ENCODE results near the gene PNMA8A.

The PNMA8A gene

DNA sequence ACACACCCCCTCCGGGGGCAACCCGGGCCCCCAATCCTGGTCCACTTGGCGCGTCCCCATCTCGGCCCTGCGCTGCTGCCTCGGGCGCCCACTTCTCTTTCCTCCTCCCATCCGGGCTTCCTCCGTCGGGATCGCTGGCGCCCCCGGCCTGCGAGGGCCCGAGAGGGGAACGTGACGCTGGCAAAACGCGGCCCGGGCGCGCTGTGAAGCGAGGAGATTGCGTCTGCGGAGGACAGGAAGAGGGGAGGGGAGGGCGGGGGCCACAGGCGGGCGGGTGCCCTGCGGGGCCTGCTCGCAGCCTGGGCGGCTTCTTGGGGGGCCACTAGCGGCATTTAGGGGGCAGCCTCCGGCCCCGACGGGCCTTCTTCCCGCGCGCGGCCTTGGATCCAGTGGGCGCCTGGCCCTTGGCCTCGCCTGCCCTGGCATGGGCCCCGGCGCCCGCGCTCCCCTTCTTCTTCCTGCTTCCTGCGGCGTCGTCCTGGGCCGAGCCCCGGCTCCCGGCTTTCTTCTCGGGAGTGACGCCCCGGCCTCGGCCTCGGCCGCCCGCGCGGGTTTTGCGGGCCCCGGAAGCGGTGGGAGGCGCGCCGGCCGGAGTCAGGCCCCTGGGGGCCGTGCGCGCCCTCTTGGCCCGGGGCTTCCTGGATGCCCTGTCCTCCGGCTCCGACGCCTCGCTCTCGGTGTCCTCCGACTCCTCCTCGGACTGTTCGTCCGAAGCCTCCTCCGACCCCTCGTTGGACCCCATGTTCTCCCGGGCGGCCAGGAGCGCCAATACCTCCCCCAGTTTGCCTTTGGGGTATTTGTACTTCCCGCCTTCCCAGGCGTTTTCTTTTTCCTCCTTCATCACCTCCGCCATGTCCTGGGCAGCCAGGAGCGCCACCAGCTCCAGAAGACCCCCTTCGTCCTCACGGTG lies 22.1 kb upstream of the PNMA8A start:
- TF ChIP-seq, protein P1, sequence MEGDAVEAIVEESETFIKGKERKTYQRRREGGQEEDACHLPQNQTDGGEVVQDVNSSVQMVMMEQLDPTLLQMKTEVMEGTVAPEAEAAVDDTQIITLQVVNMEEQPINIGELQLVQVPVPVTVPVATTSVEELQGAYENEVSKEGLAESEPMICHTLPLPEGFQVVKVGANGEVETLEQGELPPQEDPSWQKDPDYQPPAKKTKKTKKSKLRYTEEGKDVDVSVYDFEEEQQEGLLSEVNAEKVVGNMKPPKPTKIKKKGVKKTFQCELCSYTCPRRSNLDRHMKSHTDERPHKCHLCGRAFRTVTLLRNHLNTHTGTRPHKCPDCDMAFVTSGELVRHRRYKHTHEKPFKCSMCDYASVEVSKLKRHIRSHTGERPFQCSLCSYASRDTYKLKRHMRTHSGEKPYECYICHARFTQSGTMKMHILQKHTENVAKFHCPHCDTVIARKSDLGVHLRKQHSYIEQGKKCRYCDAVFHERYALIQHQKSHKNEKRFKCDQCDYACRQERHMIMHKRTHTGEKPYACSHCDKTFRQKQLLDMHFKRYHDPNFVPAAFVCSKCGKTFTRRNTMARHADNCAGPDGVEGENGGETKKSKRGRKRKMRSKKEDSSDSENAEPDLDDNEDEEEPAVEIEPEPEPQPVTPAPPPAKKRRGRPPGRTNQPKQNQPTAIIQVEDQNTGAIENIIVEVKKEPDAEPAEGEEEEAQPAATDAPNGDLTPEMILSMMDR (IDR thresholded peaks at IDR 0.05; ENCODE audit: control insufficient read depth, extremely low read depth, insufficient read depth): no peak
- no peak for DNase-seq (ENCODE audit: low read depth)
- H3K4me3 ChIP-seq (ENCODE audit: low read depth, low read length): no peak overlapping the region

DNA sequence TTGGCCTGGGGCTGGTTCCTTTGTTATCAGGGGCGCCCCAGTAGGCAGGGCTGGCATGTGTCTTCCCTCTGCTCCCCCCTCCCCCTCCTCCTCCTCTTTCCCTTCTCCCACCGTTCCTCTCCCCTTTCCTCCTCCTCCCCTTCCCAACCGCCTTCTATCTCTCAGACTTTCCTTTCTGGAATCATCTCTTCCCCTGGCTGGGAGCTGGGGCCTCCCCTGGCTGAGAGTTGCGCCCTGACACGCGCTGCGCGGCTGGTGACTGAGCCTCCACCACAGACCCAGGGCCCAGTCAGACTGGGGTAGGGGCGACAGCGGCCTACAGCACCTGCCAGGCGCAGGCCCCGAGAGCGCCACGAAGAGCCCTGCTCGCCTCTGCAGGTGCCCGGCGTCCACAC lies 21.5 kb upstream of the PNMA8A start:
- TF ChIP-seq, protein P1 (IDR thresholded peaks at IDR 0.05; ENCODE audit: control insufficient read depth, extremely low read depth, insufficient read depth): no peak
- no peak for DNase-seq (ENCODE audit: low read depth)
- no peak overlapping the region for H3K4me3 ChIP-seq (ENCODE audit: low read depth, low read length)

DNA sequence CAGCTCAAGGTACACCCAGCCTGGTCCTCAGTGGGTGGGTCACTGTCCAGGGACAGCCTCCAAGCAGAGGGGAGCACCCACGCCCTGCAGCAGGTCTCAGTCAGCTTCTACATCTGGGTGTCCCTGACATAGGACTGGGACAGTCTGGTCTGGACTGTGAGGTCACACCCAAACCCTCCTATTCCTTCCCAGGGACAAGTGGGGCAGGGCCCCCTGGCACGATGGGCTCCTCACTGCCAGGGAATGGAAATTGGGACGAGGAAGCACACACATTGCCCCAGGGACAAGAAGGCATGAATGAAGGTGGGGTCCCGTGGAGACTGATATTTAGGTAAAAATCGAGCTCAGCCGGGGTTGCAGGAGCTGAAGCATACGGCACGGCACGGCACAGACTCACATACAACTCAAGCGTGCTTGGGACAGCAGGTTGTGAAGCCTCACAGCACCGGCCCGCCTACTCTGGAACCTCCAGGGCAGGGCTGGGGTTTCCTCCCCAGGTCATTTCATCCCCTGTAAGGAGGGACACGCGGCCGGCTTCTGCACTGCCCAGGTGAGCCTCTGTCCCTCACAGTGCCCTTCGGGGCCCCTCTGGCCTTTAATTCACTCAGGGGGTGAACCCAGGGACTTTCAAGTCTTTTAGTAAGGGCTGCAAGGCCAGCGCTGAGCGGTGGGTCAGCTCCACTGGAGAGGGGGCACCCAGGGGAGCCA lies 20.8 kb upstream of the PNMA8A start:
- no peak overlapping the region for H3K4me3 ChIP-seq (ENCODE audit: low read depth, low read length)
- TF ChIP-seq, protein P1 (IDR thresholded peaks at IDR 0.05; ENCODE audit: control insufficient read depth, extremely low read depth, insufficient read depth): no peak
- no peak for DNase-seq (ENCODE audit: low read depth)

DNA sequence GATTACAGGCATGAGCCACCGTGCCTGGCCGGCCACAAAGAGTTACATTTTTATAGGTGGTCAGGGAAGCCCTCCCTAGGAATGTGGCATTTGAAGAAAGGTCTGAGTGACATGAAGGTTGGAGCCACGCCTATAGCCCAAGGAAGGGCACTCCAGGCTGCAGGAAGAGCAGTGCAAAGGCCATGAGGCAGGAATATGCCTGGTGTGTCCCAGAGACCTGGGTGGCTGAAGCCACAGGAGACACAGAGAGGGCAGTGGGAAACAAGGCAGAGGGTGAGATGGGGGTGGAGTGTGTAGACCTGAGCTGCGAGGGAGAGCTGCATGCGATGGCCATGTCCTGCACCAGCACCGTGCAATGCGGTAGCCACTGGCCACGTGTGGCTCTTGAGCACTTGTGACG lies 19.4 kb upstream of the PNMA8A start:
- no peak overlapping the region for H3K4me3 ChIP-seq (ENCODE audit: low read depth, low read length)
- no peak for DNase-seq (ENCODE audit: low read depth)
- TF ChIP-seq, protein P1 (IDR thresholded peaks at IDR 0.05; ENCODE audit: control insufficient read depth, extremely low read depth, insufficient read depth): no peak

DNA sequence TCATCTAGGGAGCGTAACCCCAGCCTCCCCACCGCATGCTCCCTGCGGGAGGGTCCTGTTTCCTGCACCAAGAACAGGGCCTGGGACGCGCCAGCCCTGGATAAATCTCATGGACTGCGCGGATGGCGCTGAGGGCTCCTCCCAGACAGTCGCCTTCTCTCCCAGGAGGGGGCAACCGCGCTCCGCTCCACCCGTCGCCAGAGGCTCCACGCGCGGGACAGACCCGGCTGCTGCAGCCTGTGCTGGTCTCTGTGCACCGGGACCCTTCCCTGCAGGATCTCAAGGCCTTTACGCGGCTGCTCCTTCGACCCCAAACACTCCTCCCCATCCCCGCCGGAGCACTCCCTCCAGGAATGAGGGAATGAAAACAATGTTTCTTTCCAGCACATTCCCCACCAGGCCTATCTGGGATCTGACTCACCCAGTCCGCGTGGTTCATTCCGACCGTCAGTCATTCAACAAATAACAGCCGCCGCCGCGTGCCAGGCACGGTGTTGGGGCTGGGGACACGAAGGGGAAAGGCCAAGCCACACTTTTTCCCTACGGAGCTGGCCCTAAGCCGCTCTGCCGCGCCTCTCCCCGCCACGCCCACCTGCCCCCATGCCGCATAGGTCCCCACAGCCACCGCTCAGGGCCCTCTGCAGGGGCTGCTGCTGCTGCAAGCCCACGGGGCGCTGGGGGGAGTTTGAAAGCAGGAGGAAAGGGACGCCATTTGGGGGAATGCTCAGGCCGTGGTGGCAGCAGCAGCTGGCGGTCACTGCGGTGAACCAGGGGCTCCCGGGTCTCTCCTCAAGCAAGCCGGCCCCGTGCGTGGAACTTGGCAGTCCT lies 18.3 kb upstream of the PNMA8A start:
- TF ChIP-seq, protein P1 (IDR thresholded peaks at IDR 0.05; ENCODE audit: control insufficient read depth, extremely low read depth, insufficient read depth): no peak
- DNase-seq (ENCODE audit: low read depth): no peak
- H3K4me3 ChIP-seq (ENCODE audit: low read depth, low read length): no peak overlapping the region

DNA sequence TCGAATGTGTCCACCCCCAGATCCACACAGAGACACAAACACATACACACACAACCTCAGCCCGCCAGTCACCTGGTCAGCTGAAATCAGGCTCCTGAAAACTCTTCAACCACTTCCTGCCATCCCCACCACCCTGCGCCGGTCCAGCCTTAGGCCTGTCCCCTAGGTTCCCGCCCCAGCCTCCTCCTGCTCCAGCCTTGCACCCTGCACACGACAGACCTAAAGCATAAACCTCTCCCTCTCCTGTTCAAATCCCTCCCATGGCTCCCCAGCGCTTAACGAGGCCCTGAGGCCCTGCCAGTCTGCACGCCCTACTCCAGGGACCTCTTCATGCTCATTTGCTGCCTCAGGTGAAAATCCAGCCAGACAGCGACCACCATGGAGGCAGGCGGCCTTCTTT lies 17.2 kb upstream of the PNMA8A start:
- TF ChIP-seq, protein P1 (IDR thresholded peaks at IDR 0.05; ENCODE audit: control insufficient read depth, extremely low read depth, insufficient read depth): no peak
- no peak for DNase-seq (ENCODE audit: low read depth)
- no peak overlapping the region for H3K4me3 ChIP-seq (ENCODE audit: low read depth, low read length)
